CD4-positive, alpha-beta T cell treated with Interleukin-10 for 1 hour (primary cell): ENCODE measurements around the gene ZNF417.
"Not testable (repeated sequence)": the region's sequence is repeated elsewhere in the genome, so short reads cannot be mapped to it uniquely, and the experiment has no call there.

ENCODE experiments used
- DNase-seq: peaks from one replicate; pipeline ENCODE4 v3.0.0-alpha.2; 2020

Gene ZNF417

GRCh38 chr19:57916168-57916995, at the start of gene ZNF417:
Gene ZNF417, minus strand, starts transcription at chr19:57916592. Its CDS starts 181 bp downstream, at chr19:57916411.
- DNase-seq: peak; percentile 94

GRCh38 chr19:57964761-57965160, 48.4 kb upstream of the ZNF417 start:
- DNase-seq: no peak

GRCh38 chr19:57961785-57962184, 45.4 kb upstream of the ZNF417 start:
- DNase-seq: no peak

GRCh38 chr19:57954996-57955395, 38.6 kb upstream of the ZNF417 start:
- no peak for DNase-seq

GRCh38 chr19:57949702-57950101, 33.3 kb upstream of the ZNF417 start:
- no peak for DNase-seq

- no peak for DNase-seq
Measured at GRCh38 chr19:57949296-57949695, 32.9 kb upstream of the ZNF417 start.

GRCh38 chr19:57947419-57948134, 31.2 kb upstream of the ZNF417 start, which contains the start of gene ZNF256:
Gene ZNF256, minus strand, starts transcription at chr19:57947706. Its CDS starts 232 bp downstream, at chr19:57947474.
- peak; percentile 91 for DNase-seq

GRCh38 chr19:57947088-57947418, 30.7 kb upstream of the ZNF417 start:
- no peak for DNase-seq

- DNase-seq: no peak
Measured at GRCh38 chr19:57946316-57946715, 29.9 kb upstream of the ZNF417 start.

- DNase-seq: no peak
Measured at GRCh38 chr19:57941593-57941992, 25.2 kb upstream of the ZNF417 start.

- DNase-seq: no peak
Measured at GRCh38 chr19:57935731-57936130, 19.3 kb upstream of the ZNF417 start.

GRCh38 chr19:57934820-57935665, 18.7 kb upstream of the ZNF417 start, which contains the start of gene ZNF418:
Gene ZNF418, minus strand, starts transcription at chr19:57935402. Its CDS starts 1,580 bp downstream, at chr19:57933822.
- peak; percentile 69 for DNase-seq

GRCh38 chr19:57927587-57927986, 11.2 kb upstream of the ZNF417 start:
- DNase-seq: no peak

GRCh38 chr19:57914531-57914930, 1.9 kb downstream of the ZNF417 start:
- no peak for DNase-seq

GRCh38 chr19:57907394-57907793, 9.0 kb downstream of the ZNF417 start:
- DNase-seq: no peak

GRCh38 chr19:57905258-57905657, 11.1 kb downstream of the ZNF417 start:
- DNase-seq: no peak

GRCh38 chr19:57903618-57904184, 12.7 kb downstream of the ZNF417 start:
- no peak for DNase-seq

- no peak for DNase-seq
Measured at GRCh38 chr19:57900311-57900710, 16.1 kb downstream of the ZNF417 start.

GRCh38 chr19:57890706-57891105, 25.7 kb downstream of the ZNF417 start:
- not testable (repeated sequence) for DNase-seq

- peak; percentile 89 for DNase-seq
Measured at GRCh38 chr19:57888560-57889231, 27.7 kb downstream of the ZNF417 start, which contains the start of gene ZNF814. Gene ZNF814, minus strand, starts transcription at chr19:57889037. Its CDS starts 235 bp downstream, at chr19:57888802.

GRCh38 chr19:57888107-57888559, 28.3 kb downstream of the ZNF417 start:
- no peak for DNase-seq
